Esophagus squamous epithelium (tissue), 4 donors: ENCODE data around the gene VPS29.
A peak's percentile ranks its signal among the peaks of the same experiment; 100 is the strongest.

Source experiments
- POLR2A ChIP-seq, 4 donors: fragments of 450-650 bp; IDR thresholded peaks; one replicate each; pipeline ENCODE4 v1.6.1; 2017; ENCODE audit warnings: antibody characterized with exemption in 4 of 4, mild to moderate bottlenecking in 4 of 4, moderate library complexity in 3 of 4
- TF ChIP-seq, protein P1 (sequence below), 6 experiments: fragments of 450-650 bp in 4 of 6; fragments of 200-600 bp in 2 of 6; sonication (generic) in 2 of 6; IDR thresholded peaks; one replicate each; pipeline ENCODE4 v1.5.1; 2016 to 2019; ENCODE audit warnings: antibody characterized with exemption in 6 of 6, mild to moderate bottlenecking in 4 of 6, moderate library complexity in 4 of 6

DNA sequence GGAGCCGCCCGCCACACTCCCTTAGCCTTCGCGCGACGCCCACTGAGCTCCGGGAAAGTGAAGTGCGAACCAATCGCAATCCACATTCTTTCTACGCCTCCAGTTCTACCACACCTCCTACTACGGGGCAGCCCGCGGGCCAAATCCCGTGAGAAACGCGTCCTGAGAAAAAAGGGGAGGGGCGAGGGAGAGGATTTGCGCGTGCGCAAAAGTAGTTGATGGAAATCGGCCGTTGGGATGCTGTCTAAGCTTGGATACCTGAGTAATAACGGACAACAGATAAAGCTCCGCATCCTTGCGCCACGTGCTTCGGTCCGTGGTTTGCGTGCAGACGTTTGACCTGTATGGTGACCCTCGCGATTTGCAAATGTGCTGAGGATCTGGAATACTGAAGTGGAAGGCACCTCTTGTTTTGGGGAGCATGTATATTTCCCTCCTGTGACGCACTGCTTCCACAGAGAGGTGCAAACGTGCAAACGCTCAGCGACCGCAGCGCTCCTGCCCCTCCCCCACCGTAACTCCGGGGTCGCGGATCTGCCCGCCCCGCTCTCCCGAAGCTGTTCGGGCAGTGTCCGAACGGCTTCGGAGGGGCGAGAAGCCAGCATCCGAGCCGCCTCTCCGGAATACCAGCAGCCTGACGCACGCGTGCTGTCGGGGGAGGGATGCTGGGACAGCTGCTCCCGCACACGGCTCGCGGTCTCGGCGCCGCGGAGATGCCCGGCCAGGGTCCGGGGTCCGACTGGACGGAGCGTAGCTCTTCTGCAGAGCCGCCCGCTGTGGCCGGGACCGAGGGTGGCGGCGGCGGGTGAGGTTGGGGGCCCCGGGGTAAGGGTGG, 33.5 kb downstream of the VPS29 start, which contains the start of the genes FAM216A and GPN3:
- TF ChIP-seq, protein P1, sequence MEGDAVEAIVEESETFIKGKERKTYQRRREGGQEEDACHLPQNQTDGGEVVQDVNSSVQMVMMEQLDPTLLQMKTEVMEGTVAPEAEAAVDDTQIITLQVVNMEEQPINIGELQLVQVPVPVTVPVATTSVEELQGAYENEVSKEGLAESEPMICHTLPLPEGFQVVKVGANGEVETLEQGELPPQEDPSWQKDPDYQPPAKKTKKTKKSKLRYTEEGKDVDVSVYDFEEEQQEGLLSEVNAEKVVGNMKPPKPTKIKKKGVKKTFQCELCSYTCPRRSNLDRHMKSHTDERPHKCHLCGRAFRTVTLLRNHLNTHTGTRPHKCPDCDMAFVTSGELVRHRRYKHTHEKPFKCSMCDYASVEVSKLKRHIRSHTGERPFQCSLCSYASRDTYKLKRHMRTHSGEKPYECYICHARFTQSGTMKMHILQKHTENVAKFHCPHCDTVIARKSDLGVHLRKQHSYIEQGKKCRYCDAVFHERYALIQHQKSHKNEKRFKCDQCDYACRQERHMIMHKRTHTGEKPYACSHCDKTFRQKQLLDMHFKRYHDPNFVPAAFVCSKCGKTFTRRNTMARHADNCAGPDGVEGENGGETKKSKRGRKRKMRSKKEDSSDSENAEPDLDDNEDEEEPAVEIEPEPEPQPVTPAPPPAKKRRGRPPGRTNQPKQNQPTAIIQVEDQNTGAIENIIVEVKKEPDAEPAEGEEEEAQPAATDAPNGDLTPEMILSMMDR (IDR thresholded peaks at IDR 0.05): peak in 2 of 6 experiments; percentile 2 to 35
- peak in 2 of 4 donors; percentile 52 to 74 for TF ChIP-seq POLR2A (IDR thresholded peaks at IDR 0.05)
